Body of pancreas (tissue), 4 donors: Measurements from ENCODE around the gene TSKS.

Source experiments
- POLR2A ChIP-seq, 3 donors: fragments of 450-650 bp; IDR thresholded peaks; one replicate each; pipeline ENCODE4 v1.6.1; 2016; ENCODE audit warnings: antibody characterized with exemption in 3 of 3, mild to moderate bottlenecking in 2 of 3
- TF ChIP-seq, protein P1 (sequence below), 7 experiments: fragments of 450-650 bp in 4 of 7; fragments of 200-600 bp in 3 of 7; sonication (generic) in 3 of 7; IDR thresholded peaks; one replicate each; pipeline ENCODE4 v1.5.1; 2016 to 2019; ENCODE audit warnings: antibody characterized with exemption in 7 of 7

DNA sequence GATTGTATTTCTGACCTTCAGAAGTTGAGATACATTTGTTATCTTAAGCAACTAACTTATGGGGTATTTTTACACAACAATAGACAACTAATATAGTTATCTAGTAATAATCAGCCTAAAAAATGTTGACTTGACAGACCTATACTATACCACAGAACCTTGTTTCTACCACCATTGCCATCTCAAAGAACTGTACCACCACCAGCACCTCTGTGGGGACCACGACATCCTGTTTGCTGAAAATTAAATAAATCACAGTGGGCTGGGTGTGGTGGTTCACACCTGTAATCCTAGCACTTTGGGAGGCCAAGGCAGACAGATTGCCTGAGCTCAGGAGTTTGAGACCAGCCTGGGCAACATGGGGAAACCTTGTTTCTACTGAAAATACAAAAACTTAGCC, 24.0 kb downstream of the TSKS start:
- TF ChIP-seq, protein P1, sequence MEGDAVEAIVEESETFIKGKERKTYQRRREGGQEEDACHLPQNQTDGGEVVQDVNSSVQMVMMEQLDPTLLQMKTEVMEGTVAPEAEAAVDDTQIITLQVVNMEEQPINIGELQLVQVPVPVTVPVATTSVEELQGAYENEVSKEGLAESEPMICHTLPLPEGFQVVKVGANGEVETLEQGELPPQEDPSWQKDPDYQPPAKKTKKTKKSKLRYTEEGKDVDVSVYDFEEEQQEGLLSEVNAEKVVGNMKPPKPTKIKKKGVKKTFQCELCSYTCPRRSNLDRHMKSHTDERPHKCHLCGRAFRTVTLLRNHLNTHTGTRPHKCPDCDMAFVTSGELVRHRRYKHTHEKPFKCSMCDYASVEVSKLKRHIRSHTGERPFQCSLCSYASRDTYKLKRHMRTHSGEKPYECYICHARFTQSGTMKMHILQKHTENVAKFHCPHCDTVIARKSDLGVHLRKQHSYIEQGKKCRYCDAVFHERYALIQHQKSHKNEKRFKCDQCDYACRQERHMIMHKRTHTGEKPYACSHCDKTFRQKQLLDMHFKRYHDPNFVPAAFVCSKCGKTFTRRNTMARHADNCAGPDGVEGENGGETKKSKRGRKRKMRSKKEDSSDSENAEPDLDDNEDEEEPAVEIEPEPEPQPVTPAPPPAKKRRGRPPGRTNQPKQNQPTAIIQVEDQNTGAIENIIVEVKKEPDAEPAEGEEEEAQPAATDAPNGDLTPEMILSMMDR (IDR thresholded peaks at IDR 0.05) = no peak
- TF ChIP-seq POLR2A (IDR thresholded peaks at IDR 0.05) = no peak
